NAMALWA (cell line): ENCODE data around the gene RFC3.

Source experiments
- DNase-seq: peaks from one replicate; pipeline ENCODE4 v3.0.0-alpha.2; 2015; ENCODE audit warnings: low spot score

Gene RFC3

GRCh38 chr13:33868343-33868994 lies 50.5 kb downstream of the RFC3 start:
- no peak for DNase-seq

DNA sequence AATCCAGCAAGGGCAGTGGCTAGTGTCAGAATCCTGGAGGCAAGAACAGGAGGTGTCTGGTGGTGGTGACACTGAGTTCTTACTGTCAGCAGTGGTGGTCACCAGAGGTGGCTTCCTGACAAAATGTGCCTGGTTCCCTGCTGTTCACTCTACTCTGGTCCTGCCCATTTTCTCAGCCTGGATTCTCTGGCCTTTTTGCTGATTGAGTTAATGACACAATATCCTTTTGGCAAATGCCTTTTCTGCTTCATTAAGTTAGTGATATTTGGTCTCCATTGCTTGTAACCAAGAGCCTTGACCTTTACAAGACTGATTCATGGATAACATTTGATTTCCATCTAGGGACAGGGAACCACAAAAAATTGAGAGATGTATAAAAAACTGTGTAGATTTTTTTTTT lies 51.1 kb downstream of the RFC3 start:
- DNase-seq = no peak

DNA sequence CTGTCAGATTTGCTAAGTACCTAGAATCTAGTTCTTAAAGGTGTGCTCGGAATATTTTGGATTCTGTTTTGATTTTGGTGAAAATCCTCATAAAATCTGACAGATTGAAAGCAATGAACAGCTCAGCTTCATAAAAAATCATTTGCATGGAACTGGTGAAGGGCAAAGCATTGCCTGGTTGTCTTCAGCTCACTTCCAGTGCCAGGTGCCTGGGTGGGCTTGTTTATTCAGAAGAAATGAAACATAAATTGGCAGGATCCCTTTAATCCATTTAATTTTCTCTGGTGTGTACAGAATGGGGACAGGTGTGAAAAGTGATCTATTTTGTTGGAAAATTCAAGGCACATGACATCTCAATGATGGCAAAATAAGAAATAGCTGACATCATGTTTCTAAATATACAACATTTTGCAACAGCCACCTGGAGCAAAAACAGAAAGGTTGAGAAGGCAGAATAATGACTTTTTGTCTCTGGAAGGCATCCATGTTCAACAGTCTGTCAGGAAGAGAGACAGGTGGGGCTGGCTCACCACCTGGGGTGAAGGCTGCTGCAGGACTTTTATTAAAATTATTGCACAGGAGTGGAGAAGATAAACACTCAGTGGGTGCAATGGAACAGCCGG lies 52.2 kb downstream of the RFC3 start:
- no peak for DNase-seq

DNA sequence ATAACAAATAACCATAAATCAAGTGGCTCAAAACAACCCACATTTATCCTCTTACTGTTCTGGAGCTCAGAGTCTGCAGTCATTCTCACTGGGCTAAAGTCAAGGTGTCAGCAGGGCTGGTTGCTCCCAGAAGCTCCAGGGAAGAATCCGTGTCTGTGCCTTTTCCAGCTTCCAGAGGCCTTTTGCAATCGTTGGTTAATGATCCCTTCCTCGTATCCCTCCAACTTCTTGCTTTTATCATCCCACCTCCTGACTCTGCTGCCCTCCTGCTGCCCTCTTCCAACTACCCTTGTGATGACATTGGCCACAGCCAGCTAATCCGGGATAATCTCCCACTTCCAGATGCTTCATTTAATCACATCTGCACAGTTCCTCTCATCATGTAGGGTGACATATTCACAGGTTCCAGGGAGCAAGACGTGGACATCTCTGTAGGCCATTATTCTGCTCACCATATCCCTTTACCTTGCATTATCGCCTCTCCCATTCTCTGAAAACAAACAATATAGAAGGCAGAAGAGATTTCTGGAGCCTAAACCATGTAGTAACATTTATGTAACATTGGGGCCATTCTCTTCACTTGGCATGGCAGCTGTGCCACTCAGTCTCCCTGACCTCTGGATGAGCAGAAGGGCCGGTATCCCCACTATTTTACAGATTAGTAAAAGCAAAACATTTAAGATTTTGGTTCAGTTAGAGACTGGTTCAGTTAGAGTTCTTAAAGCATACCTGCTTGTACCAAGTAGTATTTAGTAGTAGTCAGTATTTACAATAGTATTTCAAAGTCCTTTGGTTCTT lies 53.5 kb downstream of the RFC3 start:
- DNase-seq = no peak

GRCh38 chr13:33872005-33872351 lies 54.0 kb downstream of the RFC3 start:
- DNase-seq = no peak

GRCh38 chr13:33873251-33873908 lies 55.4 kb downstream of the RFC3 start:
- no peak for DNase-seq

DNA sequence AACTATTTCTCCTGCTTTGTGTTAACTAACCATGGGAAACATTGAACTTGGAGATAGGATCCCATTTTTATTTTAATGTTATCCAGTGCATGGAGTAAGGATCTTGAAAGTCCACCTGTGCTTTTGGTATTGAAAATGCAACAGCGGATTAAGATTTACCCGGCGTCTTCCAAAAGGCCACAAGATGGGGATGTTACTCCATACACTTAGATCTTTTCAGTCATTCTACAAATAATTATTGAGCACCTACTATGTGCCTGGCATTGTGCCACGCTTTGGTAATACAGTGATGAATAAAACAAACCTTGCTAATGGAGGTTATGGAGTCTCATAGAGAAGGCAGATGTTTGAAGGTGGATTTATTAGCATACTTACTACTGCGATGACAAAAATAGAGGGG lies 56.9 kb downstream of the RFC3 start:
- no peak for DNase-seq

GRCh38 chr13:33875618-33876401 lies 57.9 kb downstream of the RFC3 start:
- DNase-seq = no peak

DNA sequence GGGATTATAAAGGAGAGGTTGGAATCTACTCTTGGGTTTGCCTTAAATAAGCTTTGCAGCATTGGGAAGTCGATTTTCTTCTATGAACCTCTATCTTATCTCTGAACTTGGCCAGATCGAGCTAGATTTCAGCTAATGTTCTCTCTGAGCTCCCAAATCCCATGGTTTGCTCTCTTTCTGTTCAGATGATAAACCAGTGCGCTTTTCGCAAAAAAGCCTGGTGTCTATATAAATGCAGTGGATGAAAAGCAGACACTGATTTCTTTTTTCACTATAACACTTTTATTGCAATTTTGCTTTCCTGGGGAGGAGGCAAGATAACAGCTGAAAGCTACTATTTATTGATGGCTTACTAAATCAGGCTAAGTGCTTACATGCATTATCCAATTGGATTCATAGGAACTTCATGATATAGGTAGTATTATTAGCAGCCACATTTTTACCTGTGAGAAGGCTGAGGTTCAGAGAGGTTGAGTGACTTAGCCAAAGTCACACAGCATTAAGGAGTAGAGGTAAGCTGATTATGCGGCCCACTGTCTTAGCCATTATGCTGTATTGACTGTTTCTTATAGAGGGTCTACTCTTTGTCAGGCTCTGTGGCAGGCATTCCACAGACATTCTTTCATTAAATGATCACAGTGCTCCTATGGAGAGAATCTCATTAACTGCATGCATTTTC lies 58.9 kb downstream of the RFC3 start:
- no peak for DNase-seq

DNA sequence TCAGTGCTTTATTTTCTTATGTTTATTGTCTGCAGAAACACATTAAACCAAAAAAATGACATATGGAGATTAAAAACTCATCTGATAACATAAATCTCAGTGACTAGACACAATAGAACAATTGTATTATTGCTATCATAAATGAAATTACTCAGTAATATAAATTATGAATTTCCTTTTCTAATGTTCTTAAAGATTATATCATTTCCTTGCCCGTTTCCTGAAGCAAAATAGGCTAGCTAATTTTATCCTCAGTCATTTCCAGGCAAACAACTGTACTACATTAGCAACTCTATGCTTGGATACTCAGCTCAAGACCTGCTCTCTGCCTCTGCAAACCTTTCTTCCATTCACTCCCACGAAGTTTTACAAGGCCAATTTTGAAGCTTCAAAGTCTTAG lies 61.2 kb downstream of the RFC3 start:
- DNase-seq = no peak

DNA sequence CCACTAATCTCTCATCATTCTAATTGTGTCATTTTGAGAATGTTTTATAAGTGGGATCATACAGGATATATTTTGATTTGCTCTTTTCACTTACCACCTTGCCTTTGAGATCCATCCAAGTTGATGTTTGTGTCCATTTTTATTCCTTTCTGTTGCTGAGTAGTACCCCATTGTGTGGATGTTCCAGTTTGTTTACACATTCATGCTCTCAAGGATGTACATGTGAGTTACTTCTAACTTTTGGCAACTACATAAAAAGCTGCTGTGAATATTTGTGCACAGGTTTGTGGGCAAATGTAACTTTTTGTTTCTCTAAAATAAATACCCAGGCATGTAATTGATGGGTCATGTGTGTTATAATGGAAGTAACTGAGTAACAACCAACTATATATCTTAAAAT lies 64.9 kb downstream of the RFC3 start:
- DNase-seq = no peak

- DNase-seq = no peak
These were observed 66.7 kb downstream of the RFC3 start for GRCh38 chr13:33884531-33885220.
